BLaER1 (cell line): ENCODE results near the gene RAB44.

Experiments used
- H3K27ac ChIP-seq: shearing (Covaris generic); formaldehyde crosslinking; 2 replicates; pipeline ENCODE4 v1.8.1; 2022
- H3K27me3 ChIP-seq: shearing (Covaris generic); formaldehyde crosslinking; 2 replicates; pipeline ENCODE4 v1.8.1; 2022
- H3K36me3 ChIP-seq: shearing (Covaris generic); formaldehyde crosslinking; 2 replicates; pipeline ENCODE4 v1.8.1; 2022
- H3K4me1 ChIP-seq: shearing (Covaris generic); formaldehyde crosslinking; 2 replicates; pipeline ENCODE4 v1.8.1; 2022
- H3K4me2 ChIP-seq: shearing (Covaris generic); formaldehyde crosslinking; 2 replicates; pipeline ENCODE4 v1.8.1; 2022
- H3K4me3 ChIP-seq: shearing (Covaris generic); formaldehyde crosslinking; 2 replicates; pipeline ENCODE4 v1.8.1; 2022
- H3K9ac ChIP-seq: shearing (Covaris generic); formaldehyde crosslinking; 2 replicates; pipeline ENCODE4 v1.8.1; 2022
- H3K9me3 ChIP-seq: shearing (Covaris generic); formaldehyde crosslinking; 2 replicates; pipeline ENCODE4 v1.8.1; 2022
- H4K20me1 ChIP-seq: shearing (Covaris generic); formaldehyde crosslinking; 2 replicates; pipeline ENCODE4 v1.8.1; 2022
- Cebpa-rat ChIP-seq: shearing (Covaris generic); IDR thresholded peaks from 2 replicates; pipeline ENCODE4 v1.8.1; 2022

RAB44 gene

DNA sequence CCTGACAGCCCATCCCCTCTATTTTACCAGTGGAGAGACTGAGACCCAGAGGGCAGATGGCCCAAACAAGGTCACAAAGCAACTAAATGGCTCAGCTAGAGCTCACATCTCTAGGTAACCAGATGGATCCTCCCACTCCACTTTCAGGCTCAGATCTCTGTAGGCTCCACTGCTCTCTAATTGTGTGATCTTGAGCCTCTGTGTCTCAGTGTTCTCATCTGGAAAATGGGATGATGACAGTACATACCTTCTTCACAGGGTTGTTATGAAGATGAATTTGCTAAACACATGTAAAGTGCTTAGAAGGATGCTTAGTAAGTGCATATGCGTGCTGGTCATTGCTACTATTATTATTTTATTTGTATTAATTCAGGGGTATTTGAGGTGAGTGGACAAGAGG, 40.5 kb downstream of the RAB44 start:
- H3K4me1 ChIP-seq: peaks cover 78% of the 10 kb centered on the region
- H3K9me3 ChIP-seq: no peaks in the 10 kb centered on the region
- TF ChIP-seq Cebpa-rat: no peak
- H3K27ac ChIP-seq: peak overlapping the region; percentile 72; the same call in 1 of the 2 replicates
- peak overlapping the region; percentile 76 for H3K4me2 ChIP-seq
- H4K20me1 ChIP-seq: no peaks in the 10 kb centered on the region
- H3K27me3 ChIP-seq: no peaks in the 10 kb centered on the region
- H3K9ac ChIP-seq: no peak overlapping the region
- no peak overlapping the region for H3K4me3 ChIP-seq
- no peaks in the 10 kb centered on the region for H3K36me3 ChIP-seq

- H3K36me3 ChIP-seq: no peaks in the 10 kb centered on the region
- H3K9me3 ChIP-seq: no peaks in the 10 kb centered on the region
- H3K9ac ChIP-seq: peak overlapping the region; percentile 9; the same call in 1 of the 2 replicates
- H3K4me3 ChIP-seq: no peak overlapping the region
- no peak for TF ChIP-seq Cebpa-rat
- no peaks in the 10 kb centered on the region for H3K27me3 ChIP-seq
- H4K20me1 ChIP-seq: no peaks in the 10 kb centered on the region
- H3K4me1 ChIP-seq: peaks cover 88% of the 10 kb centered on the region
- peak overlapping the region; percentile 56 for H3K4me2 ChIP-seq
- H3K27ac ChIP-seq: peak overlapping the region; percentile 62
Measured at GRCh38 chr6:36739947-36740817, 42.6 kb downstream of the RAB44 start.

GRCh38 chr6:36740818-36741179, 43.2 kb downstream of the RAB44 start:
- Histone ChIP-seq H3K27ac (peak overlapping the region; percentile 62), H3K4me3 (no peak overlapping the region), H3K9ac (peak overlapping the region; percentile 9; the same call in 1 of the 2 replicates), H3K4me1 (peaks cover 88% of the 10 kb centered on the region), H3K27me3 (no peaks in the 10 kb centered on the region), H3K36me3 (no peaks in the 10 kb centered on the region), H3K9me3 (no peaks in the 10 kb centered on the region), H4K20me1 (no peaks in the 10 kb centered on the region), H3K4me2 (peak overlapping the region; percentile 56)
- TF ChIP-seq Cebpa-rat: no peak

DNA sequence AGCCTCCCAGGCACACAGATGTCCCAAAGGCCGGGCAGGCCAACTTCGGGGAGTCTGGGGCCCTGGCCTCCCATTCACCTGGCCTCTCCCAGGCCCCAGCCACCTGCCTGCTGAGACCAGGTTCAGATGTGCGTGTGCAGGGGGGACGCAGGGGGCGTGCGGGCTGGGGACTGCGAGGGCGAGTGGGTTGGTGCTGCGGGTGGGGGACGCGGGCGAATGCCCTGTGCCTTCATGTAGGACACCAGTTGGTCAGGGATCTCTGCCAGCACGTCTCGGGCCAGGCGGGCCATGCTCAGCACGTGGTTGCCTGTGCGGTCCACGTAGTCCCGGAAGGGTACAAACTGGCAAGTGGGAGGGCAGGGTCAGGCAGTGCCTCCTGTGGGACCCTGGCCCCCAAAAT, 44.5 kb downstream of the RAB44 start:
- Histone ChIP-seq H3K27me3 (no peaks in the 10 kb centered on the region), H3K9me3 (no peaks in the 10 kb centered on the region), H3K36me3 (no peaks in the 10 kb centered on the region), H3K4me3 (no peak overlapping the region), H3K9ac (no peak overlapping the region), H3K27ac (no peak overlapping the region), H4K20me1 (no peaks in the 10 kb centered on the region), H3K4me2 (no peak overlapping the region; the same call in 1 of the 2 replicates), H3K4me1 (peaks cover 85% of the 10 kb centered on the region)
- no peak for TF ChIP-seq Cebpa-rat

- no peaks in the 10 kb centered on the region for H3K36me3 ChIP-seq
- peaks cover 2% of the 10 kb centered on the region for H3K9me3 ChIP-seq
- peak overlapping the region; percentile 77 for H3K4me2 ChIP-seq
- peak overlapping the region; percentile 16; the same call in 1 of the 2 replicates for H3K9ac ChIP-seq
- peaks cover 76% of the 10 kb centered on the region for H3K4me1 ChIP-seq
- H3K4me3 ChIP-seq: no peak overlapping the region
- peak overlapping the region; percentile 30; the same call in 1 of the 2 replicates for H3K27ac ChIP-seq
- H4K20me1 ChIP-seq: no peaks in the 10 kb centered on the region
- no peak for TF ChIP-seq Cebpa-rat
- no peaks in the 10 kb centered on the region for H3K27me3 ChIP-seq
Measured at GRCh38 chr6:36743032-36743431, 45.4 kb downstream of the RAB44 start.

GRCh38 chr6:36743538-36744303, 46.1 kb downstream of the RAB44 start:
- Histone ChIP-seq H3K9ac (peak overlapping the region; percentile 29; the same call in 1 of the 2 replicates), H3K27ac (peak overlapping the region; percentile 30; the same call in 1 of the 2 replicates), H3K4me3 (0 out of 2 replicates have a peak overlapping the region, but pooled peaks have one; percentile 11), H4K20me1 (no peaks in the 10 kb centered on the region), H3K9me3 (peaks cover 9% of the 10 kb centered on the region), H3K4me1 (peaks cover 74% of the 10 kb centered on the region), H3K36me3 (no peaks in the 10 kb centered on the region), H3K27me3 (no peaks in the 10 kb centered on the region), H3K4me2 (peak overlapping the region; percentile 77)
- TF ChIP-seq Cebpa-rat: no peak

GRCh38 chr6:36744304-36744673, 46.7 kb downstream of the RAB44 start:
- Histone ChIP-seq H3K27ac (peak overlapping the region; percentile 30; the same call in 1 of the 2 replicates), H4K20me1 (no peaks in the 10 kb centered on the region), H3K36me3 (no peaks in the 10 kb centered on the region), H3K4me3 (0 out of 2 replicates have a peak overlapping the region, but pooled peaks have one; percentile 11), H3K9ac (peak overlapping the region; percentile 29; the same call in 1 of the 2 replicates), H3K9me3 (peaks cover 14% of the 10 kb centered on the region), H3K4me1 (peaks cover 79% of the 10 kb centered on the region), H3K27me3 (no peaks in the 10 kb centered on the region), H3K4me2 (peak overlapping the region; percentile 77)
- no peak for TF ChIP-seq Cebpa-rat

- no peak for TF ChIP-seq Cebpa-rat
- Histone ChIP-seq H3K9ac (no peak overlapping the region), H3K27me3 (no peaks in the 10 kb centered on the region)
Measured at GRCh38 chr6:36745283-36745682, 47.7 kb downstream of the RAB44 start.

DNA sequence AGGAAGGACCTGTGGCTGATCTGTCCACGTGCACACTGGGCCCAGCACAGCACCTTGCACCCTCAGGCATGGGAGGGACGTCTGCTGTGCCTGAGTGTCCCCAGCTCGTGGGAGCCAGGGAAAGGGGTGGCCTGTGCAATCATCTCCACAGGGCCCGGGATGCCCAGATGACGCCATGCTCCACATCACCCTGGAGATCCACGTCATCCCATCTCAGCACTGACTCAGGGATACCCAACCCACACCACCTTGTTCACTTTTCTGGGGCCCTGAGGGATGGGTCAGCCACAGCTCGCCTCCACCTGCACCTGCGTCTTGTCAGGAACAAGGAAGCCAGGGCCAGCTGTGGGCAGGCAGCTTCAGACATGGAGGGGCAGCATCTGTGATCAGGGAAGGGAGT, 48.2 kb downstream of the RAB44 start:
- peak overlapping the region; percentile 56; the same call in 1 of the 2 replicates for H3K27ac ChIP-seq
- H4K20me1 ChIP-seq: no peaks in the 10 kb centered on the region
- H3K4me3 ChIP-seq: no peak overlapping the region
- no peaks in the 10 kb centered on the region for H3K27me3 ChIP-seq
- H3K4me1 ChIP-seq: peaks cover 64% of the 10 kb centered on the region
- H3K9ac ChIP-seq: no peak overlapping the region
- TF ChIP-seq Cebpa-rat: no peak
- H3K9me3 ChIP-seq: peaks cover 30% of the 10 kb centered on the region
- H3K4me2 ChIP-seq: no peak overlapping the region; the same call in 1 of the 2 replicates
- H3K36me3 ChIP-seq: no peaks in the 10 kb centered on the region

More at GRCh38 chr6:36745283-36745682, 47.7 kb downstream of the RAB44 start:
- Histone ChIP-seq H3K36me3 (no peaks in the 10 kb centered on the region), H3K4me1 (peaks cover 70% of the 10 kb centered on the region), H3K4me2 (peak overlapping the region; percentile 77; the same call in 1 of the 2 replicates), H3K4me3 (no peak overlapping the region), H4K20me1 (no peaks in the 10 kb centered on the region), H3K9me3 (peaks cover 24% of the 10 kb centered on the region), H3K27ac (no peak overlapping the region)
